H1 (cell line): ENCODE measurements around the gene TMEM232. TPM values are rescaled to one million over a fixed set of nuclear protein-coding genes. Genes with fewer than 3 reads are reported as not detected.

ENCODE experiments used
- CTCF ChIA-PET: fragments of 300-600 bp; sonication (Branson Sonifier 250); formaldehyde crosslinking; loops from one replicate; lab custom pipeline; 2021; ENCODE audit not compliant: partially characterized antibody; lab: Charles Lee
- POLR2A ChIA-PET: fragments of 300-600 bp; sonication (Branson Sonifier 250); formaldehyde crosslinking; loops from one replicate; lab custom pipeline; 2021; ENCODE audit warnings: inconsistent platforms; ENCODE audit not compliant: partially characterized antibody; lab: Charles Lee
- DNase-seq, 2 experiments: peaks; one replicate each; pipeline versions ENCODE4 v3.0.0 to v3.0.0-alpha.2; 2010 to 2022; ENCODE audit warnings: low spot score in 2 of 2, low read depth in 1 of 2, mixed read lengths in 1 of 2
- FAIRE-seq: peaks from 2 replicates; lab custom pipeline; 2011; peaks lifted over from hg19 to GRCh38; lab: Jason Lieb, UNC
- H2AFZ ChIP-seq: 2 replicates; pipeline ENCODE4 v1.8.1; 2012; ENCODE audit warnings: low read length, inconsistent platforms
- H2AK5ac ChIP-seq: 2 replicates; pipeline ENCODE4 v1.6.1; 2013; ENCODE audit warnings: low read depth, low read length
- H2BK120ac ChIP-seq: replicated peaks from 2 replicates; pipeline ENCODE3; 2013; ENCODE audit warnings: low read depth, low read length, inconsistent platforms
- H2BK12ac ChIP-seq: 2 replicates; pipeline ENCODE4 v1.6.1; 2013; ENCODE audit warnings: low read depth, low read length
- H2BK15ac ChIP-seq: 2 replicates; pipeline ENCODE4 v1.6.1; 2013; ENCODE audit warnings: low read length
- H2BK20ac ChIP-seq: 2 replicates; pipeline ENCODE4 v1.6.1; 2013; ENCODE audit warnings: low read length
- H2BK5ac ChIP-seq: 2 replicates; pipeline ENCODE4 v1.6.1; 2013; ENCODE audit warnings: low read depth, low read length
- H3K14ac ChIP-seq: 2 replicates; pipeline ENCODE4 v1.6.1; 2013; ENCODE audit warnings: inconsistent platforms; ENCODE audit not compliant: insufficient read length
- H3K18ac ChIP-seq: 2 replicates; pipeline ENCODE4 v1.6.1; 2013; ENCODE audit warnings: low read length; ENCODE audit errors: extremely low read depth
- H3K23ac ChIP-seq: 2 replicates; pipeline ENCODE4 v1.6.1; 2013; ENCODE audit warnings: inconsistent platforms; ENCODE audit not compliant: insufficient read length
- H3K23me2 ChIP-seq: 2 replicates; pipeline ENCODE4 v1.6.1; 2013; ENCODE audit warnings: low read depth, low read length
- H3K27ac ChIP-seq: 2 replicates; pipeline ENCODE4 v1.6.1; 2011; ENCODE audit warnings: low read depth, low read length, inconsistent platforms
- H3K27me3 ChIP-seq, 4 experiments: replicated peaks in 1 of 4; 1 replicate in 1 of 4; 2 replicates in 3 of 4; pipeline versions ENCODE4 v1.6.1 to v1.8.1; 2011 to 2013; ENCODE audit warnings: low read length in 3 of 4, mild to moderate bottlenecking in 3 of 4, inconsistent platforms in 2 of 4, mixed read lengths in 2 of 4, moderate library complexity in 1 of 4; ENCODE audit not compliant: control insufficient read depth in 3 of 4, insufficient read depth in 3 of 4; ENCODE audit errors: extremely low read depth in 1 of 4
- H3K36me3 ChIP-seq, 4 experiments: 2 replicates each; pipeline versions ENCODE4 v1.6.1 to v1.8.1; 2011 to 2013; ENCODE audit warnings: mild to moderate bottlenecking in 4 of 4, low read length in 3 of 4, moderate library complexity in 2 of 4, control low read depth in 1 of 4, inconsistent platforms in 1 of 4; ENCODE audit not compliant: insufficient read depth in 4 of 4, control insufficient read depth in 2 of 4
- H3K4ac ChIP-seq: replicated peaks from 2 replicates; pipeline ENCODE3; 2013; ENCODE audit warnings: low read length, low read depth, mixed read lengths, inconsistent platforms; ENCODE audit not compliant: insufficient read length
- H3K4me1 ChIP-seq, 4 experiments: replicated peaks in 1 of 4; 1 replicate in 1 of 4; 2 replicates in 3 of 4; pipeline versions ENCODE4 v1.6.1 to v1.8.1; 2011 to 2013; ENCODE audit warnings: low read length in 3 of 4, inconsistent platforms in 2 of 4, mixed read lengths in 1 of 4; ENCODE audit not compliant: insufficient read depth in 4 of 4, control insufficient read depth in 3 of 4
- H3K4me2 ChIP-seq, 2 experiments: 2 replicates each; pipeline versions ENCODE4 v1.6.1 to v1.8.1; 2011 to 2013; ENCODE audit warnings: low read depth in 2 of 2, low read length in 2 of 2, control low read depth in 1 of 2, inconsistent platforms in 1 of 2, mild to moderate bottlenecking in 1 of 2; ENCODE audit not compliant: insufficient read depth in 1 of 2
- H3K4me3 ChIP-seq, 4 experiments: fragments of 200-600, 300-600 bp in 1 of 4; sonication (generic), shearing (Covaris generic), sonication (Bioruptor Twin) in 1 of 4; 2 replicates each; pipeline versions ENCODE4 v1.5.1 to v1.8.1; 2011 to 2016; ENCODE audit warnings: low read length in 4 of 4, low read depth in 3 of 4, control low read depth in 2 of 4, inconsistent platforms in 2 of 4, mild to moderate bottlenecking in 2 of 4, mixed read lengths in 1 of 4, moderate library complexity in 1 of 4; ENCODE audit not compliant: insufficient read depth in 2 of 4; ENCODE audit errors: extremely low read depth in 1 of 4
- H3K56ac ChIP-seq: replicated peaks from 2 replicates; pipeline ENCODE3; 2013; ENCODE audit warnings: low read depth, mild to moderate bottlenecking, mixed read lengths, low read length, inconsistent platforms; ENCODE audit not compliant: insufficient read length
- H3K79me1 ChIP-seq: 2 replicates; pipeline ENCODE4 v1.6.1; 2013; ENCODE audit warnings: low read depth, low read length, control low read depth
- H3K79me2 ChIP-seq, 2 experiments: 2 replicates each; pipeline versions ENCODE4 v1.6.1 to v1.8.1; 2012 to 2013; ENCODE audit warnings: low read length in 2 of 2, mild to moderate bottlenecking in 2 of 2, inconsistent platforms in 1 of 2; ENCODE audit not compliant: insufficient read depth in 2 of 2, control insufficient read depth in 1 of 2
- H3K9ac ChIP-seq, 4 experiments: replicated peaks in 1 of 4; 1 replicate in 1 of 4; 2 replicates in 3 of 4; pipeline versions ENCODE4 v1.6.1 to v1.8.1; 2011 to 2013; ENCODE audit warnings: low read depth in 3 of 4, low read length in 3 of 4, control low read depth in 2 of 4, mild to moderate bottlenecking in 2 of 4, moderate library complexity in 2 of 4, inconsistent platforms in 1 of 4; ENCODE audit errors: extremely low read depth in 1 of 4
- H3K9me3 ChIP-seq, 2 experiments: 2 replicates each; pipeline versions ENCODE4 v1.6.1 to v1.8.1; 2012 to 2013; ENCODE audit warnings: mild to moderate bottlenecking in 2 of 2, moderate library complexity in 2 of 2, control low read depth in 1 of 2, inconsistent platforms in 1 of 2, low read depth in 1 of 2, low read length in 1 of 2, mixed read lengths in 1 of 2; ENCODE audit not compliant: insufficient read depth in 2 of 2
- H4K20me1 ChIP-seq, 2 experiments: replicated peaks in 1 of 2; 2 replicates each; pipeline versions ENCODE3 to v1.8.1; 2011 to 2013; ENCODE audit warnings: inconsistent platforms in 2 of 2, low read length in 2 of 2, mild to moderate bottlenecking in 1 of 2; ENCODE audit not compliant: insufficient read depth in 2 of 2, control insufficient read depth in 1 of 2
- H4K5ac ChIP-seq: 2 replicates; pipeline ENCODE4 v1.6.1; 2013; ENCODE audit warnings: low read length, low read depth, mixed read lengths, inconsistent platforms; ENCODE audit not compliant: insufficient read length
- H4K8ac ChIP-seq: 2 replicates; pipeline ENCODE4 v1.8.0; 2013; ENCODE audit warnings: mild to moderate bottlenecking, moderate library complexity, low read length, inconsistent platforms; ENCODE audit not compliant: insufficient read depth; ENCODE audit errors: extremely low read depth
- H4K91ac ChIP-seq: replicated peaks from 2 replicates; pipeline ENCODE3; 2013; ENCODE audit warnings: low read length, mixed read lengths, inconsistent platforms; ENCODE audit not compliant: insufficient read length
- RNF2 ChIP-seq: fragments of 200-900, 300-1000 bp; sonication (generic); IDR thresholded peaks from 2 replicates; pipeline ENCODE4 v1.7.1; 2016; ENCODE audit warnings: borderline replicate concordance, low read depth, mild to moderate bottlenecking, antibody characterized with exemption, low read length; ENCODE audit not compliant: poor library complexity, severe bottlenecking; ENCODE audit errors: missing control alignments
- SP2 ChIP-seq: IDR thresholded peaks from 2 replicates; pipeline ENCODE4 v1.6.1; 2012; ENCODE audit warnings: mild to moderate bottlenecking, low read length, inconsistent platforms
- WGBS, 2 experiments: shearing (Covaris generic) in 1 of 2; methylation state at CpG; one replicate each; pipeline versions ENCODE4 v1.1.6 to v1.1.7; 2013 to 2015; ENCODE audit warnings: low lambda C conversion rate in 2 of 2, mixed read lengths in 2 of 2, inconsistent platforms in 1 of 2, low coverage in 1 of 2, missing lambda C conversion rate in 1 of 2; ENCODE audit not compliant: insufficient replicate concordance in 2 of 2, insufficient coverage in 1 of 2, insufficient read length in 1 of 2; ENCODE audit errors: extremely low coverage in 1 of 2, missing lambda C conversion rate in 1 of 2; 5-methylcytosine and 5-hydroxymethylcytosine counted together
- polyA plus RNA-seq, 7 experiments: library from polyadenylated mRNA; depleted of rRNA in 3 of 7; stranded (reverse) in 5 of 7; unstranded in 2 of 7; fragments of >200 nt in 5 of 7; fragments of 200-250 nt in 2 of 7; gene quantifications; 1 replicate in 5 of 7; 2 replicates in 1 of 7; 4 replicates in 1 of 7; pipeline versions ENCODE4 v1.2.1 to v1.2.3, GENCODE V29; 2011 to 2013; ENCODE audit warnings: missing spikeins in 2 of 7, mixed read lengths in 2 of 7
- total RNA-seq: library from RNA; stranded (reverse); fragmentation: NEBNext Ultra II Directional; extraction: Animal tissue kit (Norgen Biotek cat#: 25700); gene quantifications from 2 replicates; pipeline ENCODE4 v1.2.1, GENCODE V29; 2021

TMEM232 gene
- total and polyA plus RNA-seq, 2 of the 8 experiments (the other 6 are each of a cell fraction or from before 2014, with no cell fraction given) = 0.38 to 1.3 TPM

- H2AFZ ChIP-seq = no peak overlapping the region
- H3K36me3 ChIP-seq = no peaks in the 10 kb centered on the region
- H3K79me1 ChIP-seq = no peaks in the 10 kb centered on the region
- no peak overlapping the region for H3K56ac ChIP-seq
- H2BK5ac ChIP-seq = no peak overlapping the region
- no peak overlapping the region for H2AK5ac ChIP-seq
- CTCF ChIA-PET = no interaction called here
- H4K20me1 ChIP-seq = no peaks in the 10 kb centered on the region
- TF ChIP-seq RNF2 (no peak), SP2 (no peak)
- H3K23ac ChIP-seq = no peak overlapping the region
- no peaks in the 10 kb centered on the region for H3K27me3 ChIP-seq
- H3K14ac ChIP-seq = no peak overlapping the region
- H3K9me3 ChIP-seq = no peaks in the 10 kb centered on the region
- no peak overlapping the region for H2BK15ac ChIP-seq
- H3K79me2 ChIP-seq = no peaks in the 10 kb centered on the region
- FAIRE-seq (no peak), DNase-seq (no peak)
- H3K4ac ChIP-seq = no peak overlapping the region
- no peak overlapping the region for H3K4me2 ChIP-seq
- H4K8ac ChIP-seq = no peak overlapping the region
- no peaks in the 10 kb centered on the region for H3K23me2 ChIP-seq
- H4K5ac ChIP-seq = no peak overlapping the region
- H2BK120ac ChIP-seq = no peak overlapping the region
- POLR2A ChIA-PET = interaction anchor here (0.6 kb wide), 1 partner anchor 1981 kb away, joined by 3 read pairs; no protein-coding TSS in a partner anchor
- H2BK12ac ChIP-seq = no peak overlapping the region
- no peak overlapping the region for H3K18ac ChIP-seq
- H4K91ac ChIP-seq = no peak overlapping the region
- H3K4me3 ChIP-seq = no peak overlapping the region
- no peak overlapping the region for H2BK20ac ChIP-seq
- H3K9ac ChIP-seq = no peak overlapping the region
- WGBS, 2 experiments = 82% methylated on average over 5 of the region's 5 CpGs; no CpG with 5 or more reads in 1 of the 2 experiments
- H3K27ac ChIP-seq = no peak overlapping the region
- H3K4me1 ChIP-seq = no peaks in the 10 kb centered on the region
These were observed 42.7 kb upstream of the TMEM232 start for GRCh38 chr5:110769000-110769681.
